Stomach smooth muscle (tissue), 2 donors: ENCODE measurements around the gene TRPM2.

Experiments
- H3K27ac ChIP-seq: one replicate; pipeline ENCODE4 v1.7.0; 2013; ENCODE audit warnings: mild to moderate bottlenecking, low read length, inconsistent platforms
- H3K27me3 ChIP-seq, 2 donors: one replicate each; pipeline ENCODE4 v1.7.0; 2013; ENCODE audit warnings: low read length in 2 of 2; ENCODE audit not compliant: insufficient read depth in 2 of 2, control insufficient read depth in 1 of 2
- H3K36me3 ChIP-seq, 2 donors: one replicate each; pipeline ENCODE4 v1.7.0; 2013; ENCODE audit warnings: low read length in 2 of 2; ENCODE audit not compliant: control insufficient read depth in 2 of 2, insufficient read depth in 2 of 2
- H3K4me1 ChIP-seq: one replicate; pipeline ENCODE4 v1.7.0; 2013; ENCODE audit warnings: low read length; ENCODE audit not compliant: control insufficient read depth, insufficient read depth
- H3K4me3 ChIP-seq, 2 donors: one replicate each; pipeline ENCODE4 v1.7.0; 2013; ENCODE audit warnings: low read length in 2 of 2
- H3K9ac ChIP-seq, 2 donors: one replicate each; pipeline ENCODE4 v1.7.0; 2013; ENCODE audit warnings: low read length in 2 of 2, mild to moderate bottlenecking in 1 of 2
- H3K9me3 ChIP-seq, 2 donors: one replicate each; pipeline ENCODE4 v1.7.0; 2013; ENCODE audit warnings: low read length in 2 of 2; ENCODE audit not compliant: control insufficient read depth in 2 of 2
- donor health status: healthy.
- donor health status: Pancreatic carcinoma.

TRPM2 gene

GRCh38 chr21:44353191-44353970, at the start of gene TRPM2:
TRPM2 (plus strand) TSS chr21:44353621; CDS start chr21:44353701, 80 bp downstream.
- Histone ChIP-seq H3K9ac (no peak within 1 kb of the TSS), H3K36me3 (no peaks in the 10 kb centered on the region), H3K27me3 (peaks cover 20 to 27% of the 10 kb centered on the region in 2 donors), H3K9me3 (no peaks in the 10 kb centered on the region), H3K4me1 (peaks cover 7% of the 10 kb centered on the region), H3K27ac (no peak within 1 kb of the TSS), H3K4me3 (peak within 1 kb of the TSS in 1 of 2 donors; percentile 40)

- peaks cover 53% of the 10 kb centered on the region for H3K4me1 ChIP-seq
- no peak overlapping the region for H3K9ac ChIP-seq
- H3K4me3 ChIP-seq = no peak overlapping the region
Observed at GRCh38 chr21:44304011-44304616, 49.3 kb upstream of the TRPM2 start.

GRCh38 chr21:44304877-44305293, 48.5 kb upstream of the TRPM2 start:
- H3K4me3 ChIP-seq = no peak overlapping the region
- peak overlapping the region in 1 of 2 donors; percentile 13 for H3K9ac ChIP-seq
- H3K9me3 ChIP-seq = no peaks in the 10 kb centered on the region
- peaks cover 6 to 7% of the 10 kb centered on the region in 2 donors for H3K36me3 ChIP-seq
- H3K27ac ChIP-seq = no peak overlapping the region
- peaks cover 48% of the 10 kb centered on the region for H3K4me1 ChIP-seq
- H3K27me3 ChIP-seq = no peaks in the 10 kb centered on the region

More at GRCh38 chr21:44304011-44304616, 49.3 kb upstream of the TRPM2 start:
- Histone ChIP-seq H3K27ac (no peak overlapping the region), H3K27me3 (no peaks in the 10 kb centered on the region), H3K36me3 (peaks cover 6% of the 10 kb centered on the region in 2 donors), H3K9me3 (no peaks in the 10 kb centered on the region)

DNA sequence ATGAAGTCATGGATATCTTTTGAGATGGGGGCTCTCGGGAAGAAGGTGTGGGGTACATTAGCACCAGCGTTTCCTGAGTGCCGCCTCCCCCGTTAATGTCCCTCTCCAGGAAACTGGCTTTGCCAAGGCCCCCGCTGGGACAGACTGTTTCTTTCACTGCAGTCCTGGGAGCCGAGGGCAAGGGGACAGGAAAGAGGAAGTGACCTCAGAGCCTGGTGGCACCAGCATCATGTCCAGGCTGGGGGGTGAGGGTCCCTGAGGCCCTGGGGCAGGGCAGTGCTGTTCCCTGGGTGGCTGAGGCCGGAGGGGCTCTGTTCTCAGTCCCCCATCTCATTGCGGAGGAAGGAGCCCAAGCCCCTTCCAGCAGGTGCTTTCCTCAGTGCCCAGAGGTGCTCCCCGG, 47.7 kb upstream of the TRPM2 start:
- no peaks in the 10 kb centered on the region for H3K27me3 ChIP-seq
- no peak overlapping the region for H3K27ac ChIP-seq
- H3K9me3 ChIP-seq = no peaks in the 10 kb centered on the region
- H3K9ac ChIP-seq = no peak overlapping the region
- H3K4me3 ChIP-seq = no peak overlapping the region
- H3K36me3 ChIP-seq = peaks cover 7 to 8% of the 10 kb centered on the region in 2 donors
- peaks cover 45% of the 10 kb centered on the region for H3K4me1 ChIP-seq

DNA sequence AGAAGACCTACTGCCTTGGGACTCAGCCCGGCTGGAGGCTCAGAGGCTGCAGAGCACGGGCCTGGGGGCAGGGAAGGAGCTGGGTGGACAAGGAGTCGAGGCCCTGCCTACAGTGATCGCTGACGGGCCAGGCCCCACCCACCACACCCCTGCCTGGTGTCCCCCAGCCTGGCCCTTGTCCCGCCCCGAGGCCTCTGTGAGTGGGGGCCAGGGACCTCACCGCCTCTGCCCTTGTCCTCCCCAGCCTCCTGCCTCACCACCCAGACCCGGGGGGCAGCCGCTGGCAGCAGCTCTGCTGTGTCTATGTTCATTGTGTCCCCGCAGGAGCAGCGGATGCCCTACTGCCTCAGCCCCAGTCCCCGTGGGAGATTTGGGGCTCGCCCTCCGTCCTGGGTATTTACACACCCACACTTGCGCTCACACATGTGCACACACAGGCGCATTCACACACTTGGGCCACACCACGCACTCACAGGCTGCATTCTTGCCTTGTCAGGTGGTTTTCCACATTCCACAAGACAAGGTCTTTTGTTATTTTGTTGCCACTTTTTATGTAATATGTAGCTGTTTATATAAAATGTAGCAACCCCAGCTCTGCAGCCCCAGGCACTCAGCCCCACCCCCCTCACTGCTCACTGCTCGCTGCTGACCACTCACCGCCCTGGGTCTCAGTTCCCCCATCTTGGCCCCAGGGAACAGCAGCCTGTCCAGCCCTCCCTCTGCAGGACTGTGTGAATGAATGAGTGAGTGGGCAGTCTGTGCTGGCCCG, 46.3 kb upstream of the TRPM2 start:
- Histone ChIP-seq H3K36me3 (peaks cover 18 to 21% of the 10 kb centered on the region in 2 donors), H3K4me3 (no peak overlapping the region), H3K27ac (no peak overlapping the region), H3K9ac (no peak overlapping the region), H3K27me3 (no peaks in the 10 kb centered on the region), H3K4me1 (peaks cover 31% of the 10 kb centered on the region), H3K9me3 (no peaks in the 10 kb centered on the region)

DNA sequence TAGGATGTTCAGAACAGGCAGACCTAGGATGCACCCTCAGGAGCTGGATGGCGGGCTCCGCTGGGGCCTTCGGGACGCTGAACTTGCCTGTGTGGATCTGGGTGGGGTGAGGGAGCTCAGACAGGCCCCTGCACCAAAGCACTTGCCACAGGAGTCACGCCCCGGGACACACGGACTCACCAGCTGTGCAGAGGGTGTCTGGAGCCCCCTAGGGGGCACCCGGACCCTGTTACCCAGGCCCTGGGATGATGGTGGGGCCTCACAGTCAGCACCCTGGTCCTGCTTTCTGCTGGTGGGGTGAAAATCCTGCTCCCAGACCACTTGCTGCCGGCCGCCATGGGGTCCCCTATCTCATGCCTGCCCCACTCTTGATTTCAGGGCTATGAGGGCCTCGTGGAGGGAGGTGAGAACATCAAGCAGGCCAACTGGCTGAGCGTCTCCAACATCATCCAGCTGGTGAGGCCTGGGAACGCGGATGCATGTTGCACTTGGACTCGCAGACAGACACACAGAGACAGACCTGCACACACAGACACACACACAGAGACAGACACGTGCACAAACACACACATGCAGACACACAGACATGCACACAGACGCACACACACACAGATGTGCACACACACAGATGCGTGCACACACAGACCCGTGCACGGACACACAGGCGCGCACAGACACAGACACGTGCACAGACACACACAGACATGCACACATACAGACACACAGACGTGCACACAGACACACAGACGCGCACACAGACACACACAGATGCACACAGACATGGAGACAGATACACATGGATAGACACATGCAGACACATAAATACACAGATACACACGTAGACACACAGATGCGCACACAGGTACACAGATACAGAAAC, 42.6 kb upstream of the TRPM2 start:
- Histone ChIP-seq H3K27ac (no peak overlapping the region), H3K36me3 (peaks cover 18 to 39% of the 10 kb centered on the region in 2 donors), H3K4me3 (no peak overlapping the region), H3K9me3 (no peaks in the 10 kb centered on the region), H3K9ac (no peak overlapping the region), H3K27me3 (no peaks in the 10 kb centered on the region), H3K4me1 (peaks cover 1% of the 10 kb centered on the region)

GRCh38 chr21:44312089-44312488, 41.3 kb upstream of the TRPM2 start:
- Histone ChIP-seq H3K27me3 (no peaks in the 10 kb centered on the region), H3K9ac (no peak overlapping the region), H3K9me3 (no peaks in the 10 kb centered on the region), H3K36me3 (peaks cover 18 to 45% of the 10 kb centered on the region in 2 donors), H3K27ac (no peak overlapping the region), H3K4me1 (no peaks in the 10 kb centered on the region), H3K4me3 (no peak overlapping the region)

- Histone ChIP-seq H3K36me3 (peaks cover 12 to 48% of the 10 kb centered on the region in 2 donors), H3K27ac (no peak overlapping the region), H3K9ac (no peak overlapping the region), H3K4me3 (no peak overlapping the region), H3K27me3 (no peaks in the 10 kb centered on the region), H3K9me3 (no peaks in the 10 kb centered on the region), H3K4me1 (no peaks in the 10 kb centered on the region)
Observed at GRCh38 chr21:44312716-44313115, 40.7 kb upstream of the TRPM2 start.

- no peaks in the 10 kb centered on the region for H3K27me3 ChIP-seq
- no peak overlapping the region for H3K4me3 ChIP-seq
- H3K36me3 ChIP-seq = peaks cover 15 to 49% of the 10 kb centered on the region in 2 donors
- no peak overlapping the region for H3K27ac ChIP-seq
- H3K9ac ChIP-seq = no peak overlapping the region
- no peaks in the 10 kb centered on the region for H3K4me1 ChIP-seq
- no peaks in the 10 kb centered on the region for H3K9me3 ChIP-seq
Observed at GRCh38 chr21:44313451-44313850, 40.0 kb upstream of the TRPM2 start.

DNA sequence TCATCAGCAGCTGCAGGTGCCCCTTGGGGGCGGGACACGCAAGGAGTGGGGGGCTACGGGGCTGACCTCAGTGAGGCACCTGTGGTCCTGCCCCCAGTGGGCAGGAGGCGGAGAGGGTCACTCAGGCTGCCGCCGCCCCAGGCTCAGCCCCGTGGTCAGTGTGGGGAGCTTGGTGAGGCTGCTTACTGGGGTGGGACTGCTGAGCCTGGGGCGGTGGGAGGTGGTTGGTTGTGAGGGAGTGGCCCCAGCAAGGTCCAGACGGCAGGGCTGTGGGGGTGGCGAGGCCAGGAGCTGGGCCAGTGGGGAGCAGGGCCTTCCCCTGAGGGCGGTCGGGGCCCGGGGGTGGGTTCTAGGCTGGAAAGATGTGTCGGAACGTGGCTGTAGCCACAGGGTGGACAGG, 39.3 kb upstream of the TRPM2 start:
- Histone ChIP-seq H3K36me3 (peaks cover 15 to 51% of the 10 kb centered on the region in 2 donors), H3K4me1 (no peaks in the 10 kb centered on the region), H3K9ac (no peak overlapping the region), H3K27ac (no peak overlapping the region), H3K9me3 (no peaks in the 10 kb centered on the region), H3K4me3 (no peak overlapping the region), H3K27me3 (no peaks in the 10 kb centered on the region)
